SK-MEL-5 (cell line): ENCODE results near the gene FARSA. TPM values are rescaled to one million over a fixed set of nuclear protein-coding genes. Genes with fewer than 3 reads are reported as not detected.
"Not testable (repeated sequence)": the region's sequence is repeated elsewhere in the genome, so short reads cannot be mapped to it uniquely, and the experiment has no call there.

Source experiments
- DNase-seq: peaks from one replicate; pipeline ENCODE4 v3.0.0-alpha.2; 2016; ENCODE audit warnings: low read depth, low spot score
- in situ Hi-C: cut with HindIII; loops from 2 replicates; pipeline ENCODE4 v1.10.0; 2016; ENCODE audit warnings: low sequenced_read_pairs, high pct_unique_total_duplicates, low pct_unique_long_range_greater_than_20kb
- total RNA-seq: library from RNA; depleted of rRNA; stranded (reverse); fragments of >200 nt; shearing (Covaris generic); gene quantifications from 2 replicates; pipeline ENCODE4 v1.2.3, GENCODE V29; 2014

The FARSA gene
- total RNA-seq, 1 experiment from 2014 or later: 44.7 TPM

- in situ Hi-C loops, DNase-seq: not testable (repeated sequence)
Measured at GRCh38 chr19:12915860-12916259, 17.7 kb downstream of the FARSA start.

- in situ Hi-C loops: no loop called here
- no peak for DNase-seq
Measured at GRCh38 chr19:12913851-12914690, 19.4 kb downstream of the FARSA start.

- in situ Hi-C loops: no loop called here
- DNase-seq: no peak
Measured at GRCh38 chr19:12913011-12913561, 20.4 kb downstream of the FARSA start.

DNA sequence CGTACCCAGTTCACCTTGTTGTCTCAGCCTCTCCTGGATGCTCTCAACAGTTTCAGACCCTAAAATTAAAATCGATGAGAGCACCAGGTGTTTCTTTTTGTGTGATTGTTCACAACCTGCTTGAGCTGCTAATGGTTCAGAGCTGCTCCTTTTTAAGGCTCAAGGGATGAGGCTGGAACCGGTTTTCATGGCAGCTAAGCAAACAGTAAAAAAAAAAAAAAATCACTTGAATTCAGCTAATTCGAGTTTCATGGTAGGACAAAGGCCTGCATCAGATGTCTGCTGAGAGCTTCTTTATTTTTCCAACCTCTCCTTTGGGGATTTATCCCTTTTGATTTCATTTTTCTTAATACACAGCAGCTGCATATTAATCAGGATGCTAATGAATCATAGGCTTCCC lies 20.9 kb downstream of the FARSA start:
- in situ Hi-C loops: no loop called here
- no peak for DNase-seq

DNA sequence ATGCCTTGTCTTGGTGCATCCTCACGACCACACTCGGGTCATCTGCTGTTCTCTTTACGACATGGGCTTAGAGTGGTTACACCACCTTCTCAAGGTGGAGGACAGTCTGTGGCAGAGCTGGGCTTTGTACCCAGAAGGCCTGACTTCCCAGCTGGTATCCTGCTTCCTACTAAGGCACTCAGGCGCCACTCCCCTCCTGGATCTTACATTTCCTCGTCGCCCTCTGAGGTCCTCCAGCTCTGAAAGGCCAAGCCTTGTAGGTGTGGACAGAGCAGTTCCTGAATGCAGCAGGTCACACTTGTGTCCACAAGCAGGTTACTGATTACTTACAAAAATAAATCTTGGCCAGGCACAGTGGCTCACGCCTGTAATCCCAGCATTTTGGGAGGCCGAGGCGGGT lies 26.3 kb downstream of the FARSA start:
- in situ Hi-C loops: no loop called here
- no peak for DNase-seq

DNA sequence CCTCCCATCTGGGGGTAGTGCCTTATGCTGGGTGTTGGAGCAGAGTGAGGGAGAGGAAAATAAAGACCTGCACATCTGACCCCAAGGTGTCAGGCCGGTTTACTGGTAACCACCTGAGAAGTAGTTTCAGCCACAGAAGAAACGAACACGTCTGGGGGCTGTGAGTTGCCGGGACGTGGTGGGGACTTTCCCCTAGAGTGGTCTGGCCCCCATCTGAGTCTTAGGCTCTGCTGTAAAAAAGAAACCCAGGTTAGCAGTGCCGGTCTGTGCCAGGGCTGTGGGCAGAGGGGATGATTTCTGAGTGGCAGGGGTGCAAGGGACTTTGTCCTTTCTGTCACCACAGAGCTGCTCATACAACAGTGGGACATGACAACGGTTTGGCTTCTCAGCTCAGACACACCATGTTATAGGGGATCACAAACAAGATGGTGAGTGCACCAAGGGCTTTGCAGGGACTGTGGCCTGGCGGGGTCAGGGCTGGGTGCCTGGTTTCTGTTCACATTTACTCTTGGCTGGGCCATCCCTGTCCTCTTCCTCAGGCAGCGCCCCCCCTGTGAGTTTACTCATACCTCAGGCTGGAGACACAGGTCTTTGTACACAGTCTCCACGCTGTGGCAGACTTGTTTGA lies 33.5 kb downstream of the FARSA start:
- DNase-seq: no peak
- in situ Hi-C loops: no loop called here

DNA sequence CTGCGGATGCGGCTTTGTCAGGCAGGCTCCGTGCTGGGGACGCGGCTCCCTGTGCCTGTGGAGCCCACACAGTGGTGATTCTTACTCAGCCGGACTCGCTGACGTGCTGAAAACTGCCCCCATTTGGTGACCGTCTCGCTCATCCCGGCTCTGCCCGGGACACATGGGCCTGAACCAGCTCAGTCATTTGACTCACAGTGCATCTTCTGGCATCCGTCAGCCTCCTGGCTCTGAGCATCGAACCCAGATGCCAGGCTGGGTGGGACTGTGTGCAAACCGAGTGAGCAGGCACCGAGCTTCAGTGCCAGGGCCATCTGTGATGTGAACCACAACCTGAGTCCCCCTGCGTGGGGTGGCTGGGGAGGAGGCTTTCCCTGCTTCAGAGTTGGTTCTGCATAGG lies 37.1 kb downstream of the FARSA start:
- in situ Hi-C loops: no loop called here

GRCh38 chr19:12893582-12893981 lies 39.9 kb downstream of the FARSA start:
- no peak for DNase-seq
- in situ Hi-C loops: no loop called here

More for the DNA sequence above, 37.1 kb downstream of the FARSA start:
- DNase-seq: no peak

DNA sequence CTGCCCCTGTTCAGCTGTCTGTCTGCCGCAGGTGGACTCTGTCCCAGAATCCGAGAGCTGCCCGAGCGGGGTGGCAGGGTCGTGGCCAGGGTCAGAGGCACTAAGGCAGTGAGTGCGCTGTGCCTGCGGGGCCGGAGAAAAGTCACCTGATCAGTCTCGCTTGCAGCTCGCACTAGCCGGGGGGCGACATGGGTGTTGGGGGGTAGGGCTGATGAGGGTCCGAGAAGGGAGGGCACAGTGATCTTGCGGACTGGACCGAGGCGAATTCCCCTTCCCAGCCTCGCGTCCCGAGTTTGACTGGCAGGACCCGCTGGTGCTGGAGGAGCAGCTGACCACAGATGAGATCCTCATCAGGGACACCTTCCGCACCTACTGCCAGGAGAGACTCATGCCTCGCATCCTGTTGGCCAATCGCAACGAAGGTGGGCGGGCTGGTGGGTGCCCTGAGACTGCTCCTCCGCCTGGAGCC lies 41.9 kb downstream of the FARSA start:
- in situ Hi-C loops: no loop called here
- DNase-seq: no peak

DNA sequence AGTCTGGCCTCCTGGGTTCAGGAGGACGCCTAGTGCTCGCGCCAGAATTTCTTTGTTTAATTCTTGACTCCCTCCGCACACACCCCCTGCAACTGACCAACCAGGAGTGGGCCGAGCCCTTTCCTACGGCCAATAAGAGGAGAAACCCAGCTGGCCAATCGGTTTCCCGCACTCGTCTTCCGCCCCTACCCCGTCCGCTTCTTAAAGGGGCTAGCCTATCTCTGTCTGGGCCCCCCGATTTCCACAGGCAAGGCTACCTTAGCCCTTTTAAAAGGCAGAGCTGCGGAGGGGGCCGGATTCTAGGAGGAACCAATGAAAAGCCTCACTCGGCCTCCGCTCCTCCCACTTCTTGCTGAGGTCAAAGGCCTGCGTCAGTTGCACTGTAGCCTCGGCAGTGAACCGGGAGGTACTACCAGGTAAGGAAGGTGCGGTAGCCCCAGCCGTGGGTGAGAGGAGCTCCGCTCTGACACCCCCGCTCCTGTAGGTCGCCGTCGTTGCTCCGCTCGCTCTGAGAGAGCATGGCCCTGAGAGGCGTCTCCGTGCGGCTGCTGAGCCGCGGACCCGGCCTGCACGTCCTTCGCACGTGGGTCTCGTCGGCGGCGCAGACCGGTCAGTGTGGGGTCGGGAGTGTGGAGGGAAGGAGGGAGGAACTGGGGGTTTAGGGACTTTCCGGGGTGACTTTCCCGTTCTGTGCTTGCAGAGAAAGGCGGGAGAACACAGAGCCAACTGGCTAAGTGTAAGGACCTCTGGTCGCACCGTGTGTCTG lies 42.5 kb downstream of the FARSA start, which contains the start of gene GCDH:
Gene GCDH (plus strand): TSS at position 374 of the 766 bp plus-strand sequence. CDS start 145 bp downstream, at position 519.
- DNase-seq: peak; percentile 98
- in situ Hi-C loops: no loop called here

DNA sequence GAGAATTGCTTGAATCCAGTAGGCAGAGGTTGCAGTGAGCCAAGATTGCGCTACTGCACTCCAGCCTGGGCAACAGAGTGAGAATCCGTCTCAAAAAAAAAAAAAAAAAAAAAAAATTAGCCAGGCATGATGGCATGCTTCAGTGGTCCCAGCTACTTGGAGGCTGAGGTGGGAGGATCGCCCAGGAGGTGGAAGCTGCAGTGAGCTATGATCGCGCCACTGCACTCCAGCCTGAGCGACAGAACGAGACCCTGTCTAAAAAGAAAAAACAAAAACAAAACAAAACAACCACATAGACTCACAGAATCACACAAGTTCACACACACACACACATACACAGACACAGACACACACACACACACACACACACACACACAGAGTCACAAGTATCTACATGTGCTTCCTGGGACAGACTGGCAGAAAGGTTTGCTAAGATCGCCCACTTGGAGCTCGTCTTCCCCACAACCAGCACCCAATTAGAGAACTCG lies 43.2 kb downstream of the FARSA start:
- in situ Hi-C loops, DNase-seq: not testable (repeated sequence)

GRCh38 chr19:12888006-12888603 lies 45.4 kb downstream of the FARSA start:
- no peak for DNase-seq
- in situ Hi-C loops: no loop called here

GRCh38 chr19:12886969-12887747 lies 46.4 kb downstream of the FARSA start, which contains the start of gene KLF1:
Gene KLF1, minus strand, starts transcription at chr19:12887201. Its CDS starts 61 bp downstream, at chr19:12887140.
- in situ Hi-C loops: no loop called here
- DNase-seq: no peak

DNA sequence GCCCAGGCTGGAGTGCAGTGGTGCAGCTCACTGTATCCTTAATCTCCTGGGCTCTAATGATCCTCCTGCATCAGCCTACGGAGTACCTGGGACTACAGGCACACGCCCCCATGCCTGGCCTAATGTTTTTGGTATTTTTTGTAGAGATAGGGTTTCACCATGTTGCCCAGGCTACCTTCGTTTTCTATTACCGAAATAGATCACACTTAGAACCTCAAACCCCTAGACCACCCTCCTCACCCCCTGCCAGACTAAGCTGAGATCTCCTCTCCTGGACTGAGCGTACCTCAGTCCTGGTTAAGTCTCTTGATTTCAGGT lies 46.9 kb downstream of the FARSA start:
- in situ Hi-C loops: no loop called here
- DNase-seq: no peak

DNA sequence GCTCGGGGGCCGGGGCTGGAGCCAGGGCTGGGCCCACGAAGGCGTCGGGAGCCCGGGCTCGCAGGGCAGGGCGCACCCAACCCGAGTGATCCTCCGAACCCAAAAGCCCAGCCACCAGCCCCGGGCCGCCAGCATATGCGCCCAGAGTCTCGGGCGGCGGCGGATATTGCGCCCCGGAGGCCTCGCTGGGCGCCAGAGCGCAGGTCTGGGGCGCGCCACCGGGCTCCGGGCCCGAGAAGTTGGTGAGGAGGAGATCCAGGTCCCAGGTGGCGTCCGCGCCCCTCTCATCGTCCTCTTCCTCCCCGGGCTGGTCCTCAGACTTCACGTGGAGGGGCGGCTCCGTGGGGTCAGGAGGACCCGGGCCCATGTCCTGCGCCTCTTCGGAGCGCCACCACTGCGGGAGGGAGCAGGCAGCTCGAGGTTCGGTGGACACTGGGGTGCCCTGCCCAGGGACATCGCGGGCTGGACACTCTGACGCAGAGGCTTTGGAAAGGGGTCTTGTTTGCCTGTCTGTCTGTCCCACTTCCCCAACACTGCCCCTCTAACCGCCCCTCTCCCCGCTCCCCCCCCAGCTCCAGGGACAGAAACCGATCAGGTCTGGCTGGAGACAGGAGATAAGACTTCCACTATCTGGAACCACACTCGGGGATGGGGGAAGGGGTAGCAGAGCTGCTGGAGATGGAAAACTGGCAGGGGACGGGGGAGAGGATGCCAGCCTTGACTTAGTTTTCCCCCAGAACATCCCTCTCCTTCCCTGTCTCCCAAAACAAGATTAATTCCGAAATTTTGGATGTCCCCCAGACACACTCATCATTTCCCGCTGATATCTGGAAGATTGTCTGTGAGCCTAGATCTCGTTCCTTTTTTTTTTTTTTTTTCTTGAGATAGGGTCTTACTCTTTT lies 47.5 kb downstream of the FARSA start:
- DNase-seq: no peak
- in situ Hi-C loops: no loop called here
